ENCODE results near the gene UBE2B. TPM values are rescaled to one million over a fixed set of nuclear protein-coding genes. Genes with fewer than 3 reads are reported as not detected.

The UBE2B gene
- total and polyA plus RNA-seq, 10 of the 15 experiments (the other 5 are each of a cell fraction or from before 2014, with no cell fraction given), result 10.8 to 179 (median 61.3) TPM

DNA sequence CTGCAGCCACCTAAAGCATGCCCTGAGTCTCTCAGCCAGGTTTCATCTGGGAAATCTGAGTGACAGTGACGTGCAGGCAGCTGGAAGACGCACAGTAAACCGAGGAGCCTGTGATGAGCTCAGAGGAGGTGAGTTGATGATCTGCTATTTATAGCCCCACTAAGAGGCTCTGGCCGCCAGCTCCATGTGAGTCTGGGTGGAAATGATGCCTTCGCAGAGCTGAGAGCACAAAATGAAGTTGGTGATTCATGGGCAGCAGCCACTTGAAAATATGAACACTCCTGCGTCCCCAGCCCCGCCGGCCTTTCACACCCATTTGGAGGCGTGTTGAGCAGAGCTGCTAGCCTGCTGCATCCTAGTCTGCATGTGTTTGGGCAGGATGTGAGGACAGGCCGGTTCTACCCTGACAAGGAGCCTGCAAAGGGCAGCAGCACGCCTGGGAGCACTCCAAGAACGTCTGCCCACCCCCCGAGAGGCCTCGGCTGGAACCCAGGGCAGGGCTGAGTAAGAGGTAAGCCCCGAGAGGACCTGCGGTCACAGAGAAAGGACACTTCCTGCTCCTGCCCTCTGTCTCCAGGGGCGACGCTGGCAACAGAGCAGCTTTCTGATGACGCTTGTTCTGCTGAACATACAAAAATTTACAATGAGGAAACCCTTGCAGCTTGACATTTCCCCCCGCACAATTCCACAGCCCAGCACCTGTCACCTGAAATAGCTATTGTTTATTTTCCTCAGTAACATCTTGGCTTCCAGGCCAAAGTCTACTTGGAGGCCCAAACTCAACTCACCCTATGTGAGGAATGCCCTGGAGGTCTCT is 65.4 kb downstream of the UBE2B start:
- peak; percentile 96 for ATAC-seq
- H3K9ac ChIP-seq (ENCODE audit: control insufficient read depth, insufficient read depth, low read length), result no peak overlapping the region
- TF ChIP-seq USF2 (IDR thresholded peaks at IDR 0.05; ENCODE audit: borderline replicate concordance, low read depth, low read length) (no peak), SMC3 (IDR thresholded peaks at IDR 0.05; ENCODE audit: borderline replicate concordance, low read length) (peak; percentile 4; the same call in 1 of the 2 replicates), NBN (IDR thresholded peaks at IDR 0.05) (0 out of 2 replicates have a peak, but pooled peaks have one; percentile 61), SRF (IDR thresholded peaks at IDR 0.05; ENCODE audit: low read depth in 2 of 2, low read length in 2 of 2) (0 out of 4 replicates have a peak, but pooled peaks of 1 of the 2 experiments have one; percentile 13), SPI1 (IDR thresholded peaks at IDR 0.05; ENCODE audit: borderline replicate concordance, insufficient read depth, low read depth, low read length) (peak; percentile 66; the same call in 1 of the 2 replicates), HDGF (IDR thresholded peaks at IDR 0.05) (no peak), ZBTB40 (IDR thresholded peaks at IDR 0.05; ENCODE audit: borderline replicate concordance) (no peak; the same call in 1 of the 2 replicates), ZNF384 (IDR thresholded peaks at IDR 0.05; ENCODE audit: borderline replicate concordance, low read depth, low read length) (no peak), IRF5 (IDR thresholded peaks at IDR 0.05; ENCODE audit: borderline replicate concordance) (no peak), RFX5 (IDR thresholded peaks at IDR 0.05; ENCODE audit: low read depth, low read length) (0 out of 2 replicates have a peak, but pooled peaks have one; percentile 16), RUNX3 (IDR thresholded peaks at IDR 0.05; ENCODE audit: low read length) (peak; percentile 92), HCFC1 (IDR thresholded peaks at IDR 0.05; ENCODE audit: low read length) (no peak)
- TF ChIP-seq, protein P1, sequence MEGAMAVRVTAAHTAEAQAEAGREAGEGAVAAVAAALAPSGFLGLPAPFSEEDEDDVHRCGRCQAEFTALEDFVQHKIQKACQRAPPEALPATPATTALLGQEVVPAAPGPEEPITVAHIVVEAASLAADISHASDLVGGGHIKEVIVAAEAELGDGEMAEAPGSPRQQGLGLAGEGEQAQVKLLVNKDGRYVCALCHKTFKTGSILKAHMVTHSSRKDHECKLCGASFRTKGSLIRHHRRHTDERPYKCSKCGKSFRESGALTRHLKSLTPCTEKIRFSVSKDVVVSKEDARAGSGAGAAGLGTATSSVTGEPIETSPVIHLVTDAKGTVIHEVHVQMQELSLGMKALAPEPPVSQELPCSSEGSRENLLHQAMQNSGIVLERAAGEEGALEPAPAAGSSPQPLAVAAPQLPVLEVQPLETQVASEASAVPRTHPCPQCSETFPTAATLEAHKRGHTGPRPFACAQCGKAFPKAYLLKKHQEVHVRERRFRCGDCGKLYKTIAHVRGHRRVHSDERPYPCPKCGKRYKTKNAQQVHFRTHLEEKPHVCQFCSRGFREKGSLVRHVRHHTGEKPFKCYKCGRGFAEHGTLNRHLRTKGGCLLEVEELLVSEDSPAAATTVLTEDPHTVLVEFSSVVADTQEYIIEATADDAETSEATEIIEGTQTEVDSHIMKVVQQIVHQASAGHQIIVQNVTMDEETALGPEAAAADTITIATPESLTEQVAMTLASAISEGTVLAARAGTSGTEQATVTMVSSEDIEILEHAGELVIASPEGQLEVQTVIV (IDR thresholded peaks at IDR 0.05; ENCODE audit: borderline replicate concordance, partially characterized antibody), result no peak

More for the DNA sequence above, 65.4 kb downstream of the UBE2B start:
- Histone ChIP-seq H3K9me3 (replicated peaks; ENCODE audit: control insufficient read depth, insufficient read depth, low read length) (no peaks in the 10 kb centered on the region), H3K4me3 (no peak overlapping the region), H4K20me1 (ENCODE audit: control insufficient read depth, insufficient read depth) (no peaks in the 10 kb centered on the region), H3K36me3 (ENCODE audit: control insufficient read depth in 2 of 2, insufficient read depth in 2 of 2, low read length in 1 of 2) (no peaks in the 10 kb centered on the region), H3K27ac (ENCODE audit: control insufficient read depth, insufficient read depth) (peak overlapping the region; percentile 24; the same call in 1 of the 2 replicates), H3K4me1 (ENCODE audit: control insufficient read depth, insufficient read depth, low read length) (peaks cover 18% of the 10 kb centered on the region), H3K4me2 (ENCODE audit: control insufficient read depth, insufficient read depth) (peak overlapping the region; percentile 76), H3K79me2 (ENCODE audit: control insufficient read depth, insufficient read depth, low read length) (no peaks in the 10 kb centered on the region), H3K27me3 (replicated peaks in 1 of 2; ENCODE audit: control insufficient read depth in 2 of 2, insufficient read depth in 2 of 2, low read length in 1 of 2) (no peaks in the 10 kb centered on the region), H2AFZ (ENCODE audit: control insufficient read depth, low read depth, low read length) (peak overlapping the region; percentile 86)
- 4% methylated on average over 20 of the region's 20 CpGs for WGBS (ENCODE audit: insufficient coverage, insufficient replicate concordance, low lambda C conversion rate, missing lambda C conversion rate)
- in situ Hi-C loops (cut with MboI), result no loop called here
- ChIA-PET SMC1A (ENCODE audit: uncharacterized antibody, unreplicated experiment) (interaction anchor here (0.7 to 2.2 kb wide), 12 partner anchors 9 to 118 kb away, joined by 3 to 18 read pairs (median 4); partner anchors contain the start of gene CDKN2AIPNL), CTCF (interaction anchor here (0.7 to 1.7 kb wide), 9 partner anchors 9 to 319 kb away, joined by 3 to 10 read pairs (median 4); partner anchors contain the start of gene CDKN2AIPNL), RAD21 (ENCODE audit: unreplicated experiment) (interaction anchor here (0.7 to 2.1 kb wide), 15 partner anchors 11 to 119 kb away, joined by 3 to 18 read pairs (median 5); partner anchors contain the start of genes CDKN2AIPNL and JADE2), POLR2A (interaction anchor here (0.8 to 1.7 kb wide), 10 partner anchors 10 to 458 kb away, joined by 3 to 16 read pairs (median 4); partner anchors contain the start of genes CDKN2AIPNL and JADE2)
- DNase-seq (ENCODE audit: low read depth, low spot score), result peak; percentile 46
- BruUV-seq (replicated peaks), result no TSS peak
- FAIRE-seq, result peak; percentile 96
- intact Hi-C loops (cut with micrococcal nuclease; ENCODE audit: unreplicated experiment), result no loop called here

Measured in GM12878 (cell line).